Measurements from ENCODE around the gene SIAE. TPM values are rescaled to one million over a fixed set of nuclear protein-coding genes. Genes with fewer than 3 reads are reported as not detected.

SIAE gene
- total and polyA plus RNA-seq, 2 of the 4 experiments (the other 2 are of a cell fraction) = 4.7 to 12.0 TPM

DNA sequence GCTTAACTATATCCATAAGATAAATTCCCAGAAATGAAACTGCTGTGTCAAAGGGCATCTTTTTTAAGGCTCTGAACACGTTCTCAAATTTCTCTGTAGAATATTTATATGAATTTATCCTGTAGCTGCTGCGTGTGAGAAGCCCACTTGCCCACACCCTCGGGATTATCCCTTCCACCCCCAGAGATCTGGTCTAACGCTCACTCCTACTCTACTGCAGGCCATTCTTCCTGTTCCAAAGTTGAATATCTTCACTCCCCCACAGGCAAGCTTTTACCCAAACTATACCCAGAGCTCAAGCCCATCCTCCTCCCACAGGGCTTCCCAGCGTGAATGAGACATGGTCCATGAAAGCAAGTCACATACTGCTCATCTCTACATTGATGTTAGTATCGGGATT, 24.9 kb downstream of the SIAE start:
- 0 out of 2 replicates have a peak, but pooled peaks cover 3% of the 10 kb centered on the region for H3K36me3 ChIP-seq (ENCODE audit: control insufficient read depth, insufficient read depth, low read length)
- ATAC-seq (ENCODE audit: low read depth) (no peak), DNase-seq (no peak)
- no peaks in the 10 kb centered on the region for H3K9me3 ChIP-seq (ENCODE audit: control insufficient read depth, insufficient read depth, low read length)
- no TSS peak for BruUV-seq (replicated peaks)
- intact Hi-C loops (cut with micrococcal nuclease) = no loop called here
- no peak overlapping the region for H2BK5ac ChIP-seq (ENCODE audit: low read depth, low read length, poor library complexity, severe bottlenecking)
- no peak overlapping the region for H2AK9ac ChIP-seq (replicated peaks; ENCODE audit: low read depth, low read length, poor library complexity)
- H3K4ac ChIP-seq (ENCODE audit: low read depth, low read length) = no peak overlapping the region
- H3K27ac ChIP-seq (ENCODE audit: insufficient read depth, low read length) = no peak overlapping the region
- H3K9me1 ChIP-seq (ENCODE audit: insufficient read depth, low read length) = peaks cover 3% of the 10 kb centered on the region; the same call in 1 of the 2 replicates
- H4K8ac ChIP-seq (ENCODE audit: low read depth in 2 of 2, low read length in 2 of 2) = no peak overlapping the region
- H3K18ac ChIP-seq (ENCODE audit: low read depth, low read length) = no peak overlapping the region
- H4K91ac ChIP-seq (ENCODE audit: insufficient read depth, low read depth, low read length) = no peak overlapping the region
- dilution Hi-C loops (cut with HindIII; ENCODE audit: low sequenced_read_pairs, unreplicated experiment) = no loop called here
- H4K20me1 ChIP-seq (ENCODE audit: insufficient read depth, low read length) = no peaks in the 10 kb centered on the region
- H3K23ac ChIP-seq (ENCODE audit: low read depth, low read length) = no peak overlapping the region
- no peak overlapping the region for H3K4me3 ChIP-seq (ENCODE audit: insufficient read depth, low read depth, low read length)
- ChIA-PET CTCF (interaction anchor here (1.0 kb wide), 1 partner anchor 217 kb away, joined by 3 read pairs; the partner anchor contains the start of gene ROBO3), POLR2A (ENCODE audit: unreplicated experiment) (no interaction called here)
- H3K4me1 ChIP-seq (ENCODE audit: control insufficient read depth, insufficient read depth, low read length) = peaks cover 2% of the 10 kb centered on the region; the same call in 1 of the 2 replicates
- no peak overlapping the region for H2AFZ ChIP-seq (replicated peaks; ENCODE audit: low read length, poor library complexity)
- H3K9ac ChIP-seq (ENCODE audit: low read depth, low read length) = no peak overlapping the region
- no peaks in the 10 kb centered on the region for H3K27me3 ChIP-seq (ENCODE audit: control insufficient read depth, insufficient read depth, low read length)
- H3K14ac ChIP-seq (replicated peaks; ENCODE audit: low read depth, low read length) = no peak overlapping the region
- whole genome bisulfite sequencing, 2 experiments (ENCODE audit: extremely low coverage in 2 of 2, insufficient read length in 1 of 2) = 61% methylated on average over 3 of the region's 6 CpGs; no CpG with 5 or more reads in 1 of the 2 experiments
- no peak overlapping the region for H4K5ac ChIP-seq (ENCODE audit: low read depth, low read length)
- H3K56ac ChIP-seq (ENCODE audit: extremely low read depth, insufficient read depth, low read length) = no peak overlapping the region
- H3K79me1 ChIP-seq (ENCODE audit: low read depth in 1 of 2, low read length in 2 of 2) = no peaks in the 10 kb centered on the region
- H2AK5ac ChIP-seq (ENCODE audit: low read depth, low read length) = no peak overlapping the region
- H3K4me2 ChIP-seq (ENCODE audit: low read depth, low read length) = no peak overlapping the region
- in situ Hi-C loops (cut with MboI; ENCODE audit: low sequenced_read_pairs) = loop anchor here (10.0 to 25.0 kb wide), 2 partner anchors 186 to 939 kb away; partner anchors contain the start of gene STT3A
- TF ChIP-seq MXI1 (IDR thresholded peaks at IDR 0.05; ENCODE audit: borderline replicate concordance, low read depth, low read length) (no peak), MAZ (IDR thresholded peaks at IDR 0.05; ENCODE audit: borderline replicate concordance, low read depth, low read length) (no peak), CHD1 (IDR thresholded peaks at IDR 0.05; ENCODE audit: low read depth, low read length) (no peak), POLR2A (IDR thresholded peaks at IDR 0.05; ENCODE audit: low read depth, low read length) (no peak)
- TF ChIP-seq, protein P1, sequence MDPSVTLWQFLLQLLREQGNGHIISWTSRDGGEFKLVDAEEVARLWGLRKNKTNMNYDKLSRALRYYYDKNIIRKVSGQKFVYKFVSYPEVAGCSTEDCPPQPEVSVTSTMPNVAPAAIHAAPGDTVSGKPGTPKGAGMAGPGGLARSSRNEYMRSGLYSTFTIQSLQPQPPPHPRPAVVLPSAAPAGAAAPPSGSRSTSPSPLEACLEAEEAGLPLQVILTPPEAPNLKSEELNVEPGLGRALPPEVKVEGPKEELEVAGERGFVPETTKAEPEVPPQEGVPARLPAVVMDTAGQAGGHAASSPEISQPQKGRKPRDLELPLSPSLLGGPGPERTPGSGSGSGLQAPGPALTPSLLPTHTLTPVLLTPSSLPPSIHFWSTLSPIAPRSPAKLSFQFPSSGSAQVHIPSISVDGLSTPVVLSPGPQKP (IDR thresholded peaks at IDR 0.05; ENCODE audit: borderline replicate concordance, low read depth, low read length) = no peak
- no peak overlapping the region for H2BK15ac ChIP-seq (ENCODE audit: low read depth, low read length)
- H2BK120ac ChIP-seq (ENCODE audit: low read depth, low read length) = no peak overlapping the region
- H2BK20ac ChIP-seq (ENCODE audit: low read depth, low read length) = no peak overlapping the region
